GM21576 (cell line): ENCODE results near the gene LIPG.
"Not testable (repeated sequence)": the region's sequence is repeated elsewhere in the genome, so short reads cannot be mapped to it uniquely, and the experiment has no call there.

Experiments
- ATAC-seq: cut with Tn5 transposase; IDR thresholded peaks from one replicate; pipeline ENCODE4 v1.9.1; 2021; ENCODE audit warnings: mild to moderate bottlenecking, moderate library complexity; ENCODE audit not compliant: unreplicated experiment

Gene LIPG

DNA sequence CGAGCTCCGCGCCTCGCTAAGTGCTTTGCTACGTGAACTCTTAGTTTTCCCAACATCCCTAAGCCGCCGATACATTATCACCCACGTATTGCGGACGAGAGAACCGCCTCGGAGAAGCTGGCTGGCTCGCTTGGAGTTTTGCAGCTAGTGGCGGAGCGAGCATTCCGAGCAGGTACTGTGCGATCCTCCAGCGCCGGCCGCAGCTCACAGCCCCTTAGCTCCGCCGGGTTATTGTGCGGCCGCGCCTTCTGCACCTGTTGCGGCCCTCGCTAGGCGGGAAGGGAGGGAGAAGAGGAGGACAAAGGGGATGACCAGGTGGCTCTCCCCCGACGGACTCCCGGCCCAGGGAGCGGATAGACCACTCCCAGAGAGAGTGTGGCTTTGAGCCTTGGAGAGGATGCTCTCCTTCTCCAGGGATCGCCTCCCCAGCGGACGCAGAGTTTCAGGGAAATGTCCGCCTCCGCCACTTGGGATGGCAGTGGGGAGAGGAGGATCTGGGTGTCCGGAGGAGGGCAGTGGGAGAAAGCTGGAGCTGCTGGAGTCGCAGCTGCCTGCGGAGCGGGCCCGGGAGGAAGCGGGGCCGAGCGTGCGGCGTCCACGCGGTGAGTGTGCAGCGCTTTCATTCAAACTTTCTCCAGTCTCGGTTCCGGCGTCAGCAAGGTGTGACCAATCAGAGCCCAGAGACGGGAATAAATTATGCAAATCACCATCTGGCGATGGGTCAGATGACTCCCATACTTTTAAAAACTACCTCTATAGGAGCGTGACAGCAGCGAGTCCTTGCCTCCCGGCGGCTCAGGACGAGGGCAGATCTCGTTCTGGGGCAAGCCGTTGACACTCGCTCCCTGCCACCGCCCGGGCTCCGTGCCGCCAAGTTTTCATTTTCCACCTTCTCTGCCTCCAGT is at the start of gene LIPG:
LIPG (plus strand) TSS at position 769 of the 905 bp plus-strand sequence. CDS start 252 bp downstream, outside the sequence.
- peak; percentile 61 for ATAC-seq

DNA sequence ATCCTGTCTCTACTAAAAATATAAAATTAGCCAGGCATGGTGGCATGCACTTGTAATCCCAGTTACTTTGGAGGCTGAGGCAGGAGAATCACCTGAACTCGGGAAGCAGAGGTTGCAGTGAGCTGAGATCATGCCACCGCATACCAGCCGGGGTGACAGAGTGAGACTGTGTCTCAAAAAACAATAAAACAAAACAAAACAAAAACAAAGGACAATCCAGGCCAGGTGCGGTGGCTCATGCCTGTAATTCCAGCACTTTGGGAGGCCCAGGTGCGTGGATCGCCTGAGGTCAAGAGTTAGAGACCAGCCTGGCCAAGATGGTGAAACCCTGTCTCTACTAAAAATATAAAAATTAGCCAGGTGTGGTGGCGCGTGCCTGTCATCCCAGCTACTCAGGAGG is 49.0 kb upstream of the LIPG start:
- ATAC-seq: not testable (repeated sequence)

DNA sequence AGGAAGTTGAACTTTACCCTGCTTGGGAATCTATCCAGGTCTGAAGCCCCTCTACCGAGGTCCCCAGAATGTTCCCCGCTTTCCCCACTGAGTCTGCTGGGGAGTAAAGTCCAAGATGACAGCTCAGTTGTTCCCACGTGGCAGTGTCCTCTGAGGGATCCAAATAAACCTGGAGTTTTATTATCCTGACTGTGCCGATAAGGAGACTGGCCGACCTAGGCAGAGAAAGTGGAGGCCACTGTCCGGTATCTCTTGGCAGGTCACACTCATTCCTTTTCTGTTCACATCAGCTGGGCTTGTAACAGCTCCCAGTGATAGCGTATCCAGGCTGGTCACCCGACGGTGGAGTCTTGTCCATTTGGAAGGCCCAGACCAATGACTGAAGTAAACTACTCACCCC is 47.3 kb upstream of the LIPG start:
- ATAC-seq: no peak

DNA sequence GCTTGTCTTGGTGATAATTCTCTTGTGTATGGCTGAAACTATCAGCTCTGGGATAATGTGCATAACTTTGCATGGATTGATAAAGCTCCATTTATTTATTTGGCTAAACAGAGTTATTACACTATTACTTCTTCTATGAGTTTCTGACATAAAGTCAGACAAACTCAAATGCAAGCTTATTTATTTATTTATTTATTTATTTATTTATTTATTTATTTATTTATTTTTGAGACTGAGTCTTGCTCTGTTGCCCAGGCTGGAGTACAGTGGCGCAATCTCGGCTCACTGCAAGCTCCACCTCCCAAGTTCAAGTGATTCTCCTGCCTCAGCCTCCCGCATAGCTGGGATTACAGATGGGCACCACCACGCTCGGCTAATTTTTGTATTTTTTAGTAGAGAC is 46.9 kb upstream of the LIPG start:
- not testable (repeated sequence) for ATAC-seq

DNA sequence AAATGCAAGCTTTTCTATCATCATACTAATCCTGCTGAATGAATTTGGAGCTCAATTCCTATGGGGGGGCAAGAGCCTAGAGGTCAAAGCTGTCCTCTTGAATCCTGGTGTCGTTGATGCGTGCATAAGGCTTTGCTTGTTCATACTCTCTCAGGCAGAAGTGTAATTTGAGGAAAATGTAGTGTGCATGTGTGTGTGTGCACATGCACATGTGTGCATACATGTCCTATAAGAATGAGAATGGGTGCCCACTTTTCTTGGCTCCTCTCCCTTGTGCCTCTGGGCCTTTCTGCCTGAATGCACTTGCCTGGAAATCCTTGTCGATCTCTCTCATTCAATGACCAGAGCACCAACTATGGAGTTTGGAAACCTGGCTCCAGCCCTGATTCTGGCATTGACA is 46.3 kb upstream of the LIPG start:
- no peak for ATAC-seq

DNA sequence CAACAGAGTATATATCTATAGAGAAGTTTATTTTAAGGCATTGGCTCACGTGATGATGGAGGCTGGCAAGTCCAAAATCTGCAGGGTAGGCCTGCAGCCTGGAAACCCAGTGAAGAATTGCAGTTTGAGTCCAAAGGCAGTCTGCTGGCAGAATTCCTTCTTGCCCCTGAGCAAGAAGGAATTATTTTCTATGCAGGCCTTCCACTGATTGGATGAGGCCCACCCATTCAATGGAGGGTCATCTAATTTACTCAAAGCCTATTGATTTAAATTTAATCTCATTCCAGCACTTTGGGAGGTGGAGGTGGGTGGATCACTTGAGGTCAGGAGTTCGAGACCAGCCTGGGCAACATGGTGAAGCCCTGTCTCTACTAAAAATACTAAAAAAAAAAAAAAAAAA is 44.4 kb upstream of the LIPG start:
- ATAC-seq: no peak

- ATAC-seq: no peak
These were observed 42.5 kb upstream of the LIPG start for GRCh38 chr18:49519101-49519971.

DNA sequence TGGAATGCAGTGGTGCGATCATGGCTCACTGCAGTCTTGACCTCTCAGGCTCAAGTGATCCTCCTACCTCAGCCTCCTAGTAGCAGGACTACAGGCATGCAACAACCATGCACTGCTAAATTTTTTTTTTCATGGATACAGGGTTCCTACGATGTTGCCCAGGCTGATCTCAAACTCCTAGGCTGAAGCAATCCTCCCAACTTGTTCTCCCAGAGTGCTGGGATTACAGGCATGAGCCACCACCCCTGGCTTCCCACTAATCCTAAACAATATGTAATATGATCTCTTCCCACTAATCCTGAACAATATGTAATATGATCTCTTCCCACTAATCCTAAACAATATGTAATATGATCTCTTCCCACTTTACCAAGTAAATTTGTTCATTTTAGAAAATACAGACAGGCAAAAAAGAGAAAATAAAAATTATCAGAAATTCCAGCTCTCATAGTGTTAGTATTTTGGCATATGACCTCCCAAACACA is 41.2 kb upstream of the LIPG start:
- ATAC-seq: no peak

GRCh38 chr18:49521216-49521835 is 40.5 kb upstream of the LIPG start:
- ATAC-seq: no peak

GRCh38 chr18:49523580-49524093 is 38.2 kb upstream of the LIPG start:
- not testable (repeated sequence) for ATAC-seq

DNA sequence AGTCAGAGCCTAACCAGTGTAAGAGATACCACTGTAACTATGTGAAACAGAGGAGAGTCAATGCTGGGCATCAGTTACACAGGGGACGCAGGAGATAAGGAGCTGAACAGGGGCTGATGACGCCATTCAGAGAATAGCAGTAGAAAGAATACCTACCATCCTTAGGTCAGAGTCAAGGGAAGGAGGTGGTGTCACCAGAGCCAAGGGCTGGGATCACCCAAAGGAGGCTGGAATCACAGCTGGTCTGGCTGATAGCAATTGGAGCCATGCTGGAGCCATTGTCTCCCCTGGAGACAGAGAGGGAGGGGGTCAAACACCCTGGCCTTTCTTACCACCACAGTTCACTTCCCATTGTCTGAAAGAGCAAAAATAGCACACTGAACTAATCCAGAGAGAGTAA is 37.5 kb upstream of the LIPG start:
- no peak for ATAC-seq

DNA sequence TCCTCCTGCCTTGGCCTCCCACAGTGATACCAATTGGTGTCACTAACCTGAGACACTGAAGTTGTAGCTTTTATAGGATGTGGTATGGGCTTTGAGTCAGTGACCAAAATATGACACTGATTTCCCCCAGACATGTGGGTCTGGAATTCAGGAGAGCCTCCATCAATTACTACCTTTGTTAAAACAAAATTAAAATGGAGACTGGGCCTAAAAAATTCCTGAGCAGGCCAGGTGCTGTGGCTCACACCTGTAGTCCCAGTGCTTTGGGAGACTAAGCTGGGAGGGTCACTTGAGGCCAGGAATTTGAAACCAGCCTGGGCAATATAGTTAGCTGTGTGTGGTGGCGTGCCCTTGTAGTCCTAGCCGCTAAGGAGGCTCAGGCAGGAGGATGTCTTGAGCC is 36.9 kb upstream of the LIPG start:
- no peak for ATAC-seq

GRCh38 chr18:49525981-49526380 is 35.9 kb upstream of the LIPG start:
- ATAC-seq: no peak

GRCh38 chr18:49527631-49528327 is 34.1 kb upstream of the LIPG start:
- ATAC-seq: no peak

- ATAC-seq: no peak
These were observed 32.3 kb upstream of the LIPG start for GRCh38 chr18:49529596-49529995.

- no peak for ATAC-seq
These were observed 30.1 kb upstream of the LIPG start for GRCh38 chr18:49531678-49532153.

DNA sequence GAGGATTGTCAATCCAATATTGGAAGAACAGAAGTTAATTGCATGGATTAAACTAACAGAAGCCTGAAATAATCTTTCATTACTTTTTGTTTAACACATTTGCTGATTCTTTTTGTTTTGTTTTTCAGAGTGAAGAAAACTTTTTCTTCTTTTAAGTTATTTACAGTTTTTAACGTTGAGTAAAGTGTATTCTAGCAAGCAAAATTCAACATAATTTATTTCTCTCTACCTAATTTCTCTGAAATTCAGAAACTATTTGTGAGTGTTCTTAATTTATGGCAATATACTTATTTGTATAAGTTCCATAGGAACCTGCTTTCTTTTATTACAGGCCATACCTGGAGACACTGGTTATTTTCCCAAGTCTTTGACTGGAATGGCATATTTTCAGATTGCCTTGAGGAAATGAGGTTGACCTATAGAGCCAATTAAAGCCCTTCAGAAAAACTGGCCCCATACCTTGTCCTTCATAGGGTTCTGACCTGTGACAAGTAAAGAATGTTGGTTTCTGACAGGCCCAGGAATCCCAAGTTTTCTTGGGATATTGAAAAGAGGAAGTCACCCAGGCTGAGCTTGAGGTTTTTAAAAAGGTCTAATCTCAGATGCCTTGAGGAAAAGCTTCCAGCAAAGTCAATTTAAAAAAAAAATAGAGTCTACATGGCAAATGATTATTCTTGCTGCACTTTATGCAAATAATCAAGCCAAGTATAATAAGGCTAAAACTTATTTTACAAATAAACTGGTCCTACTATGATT is 26.8 kb upstream of the LIPG start:
- ATAC-seq: no peak

GRCh38 chr18:49537232-49537896 is 24.5 kb upstream of the LIPG start:
- no peak for ATAC-seq

DNA sequence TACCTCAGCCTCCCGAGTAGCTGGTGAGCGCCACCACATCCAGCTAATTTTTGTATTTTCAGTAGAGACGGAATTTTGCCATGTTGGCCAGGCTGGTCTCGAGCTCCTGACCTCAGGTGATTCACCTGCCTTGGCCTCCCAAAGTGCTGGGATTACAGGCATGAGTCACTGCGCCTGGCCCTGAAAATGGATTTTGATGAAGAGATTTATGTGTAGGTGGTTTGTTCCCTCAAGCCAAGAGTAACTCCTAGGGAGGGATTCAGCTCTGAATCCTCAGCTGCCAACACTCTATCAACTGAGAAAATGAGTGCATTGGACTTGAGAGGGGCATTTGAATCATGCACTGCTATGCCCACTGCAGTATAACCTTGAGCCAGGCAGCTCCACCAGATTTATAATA is 17.5 kb upstream of the LIPG start:
- no peak for ATAC-seq
